GM23338 (cell line): Measurements from ENCODE around the gene RXRG. TPM values are rescaled to one million over a fixed set of nuclear protein-coding genes. Genes with fewer than 3 reads are reported as not detected.
A peak's percentile ranks its signal among the peaks of the same experiment; 100 is the strongest.

Source experiments
- ATAC-seq: fragments of 200-7000 bp; cut with Tn5 transposase; 3 replicates; pipeline ENCODE4 v1.9.1; 2020
- DNase-seq: peaks from one replicate; pipeline ENCODE4 v3.0.0-alpha.2; 2015; ENCODE audit warnings: low spot score
- H2AFZ ChIP-seq: fragments of 200-600 bp; sonication (generic); 2 replicates; pipeline ENCODE4 v1.8.0; 2016; ENCODE audit warnings: antibody characterized with exemption, mild to moderate bottlenecking, moderate library complexity
- H3F3A ChIP-seq: fragments of 200-600 bp; sonication (generic); replicated peaks from 2 replicates; pipeline ENCODE4 v1.8.0; 2017; ENCODE audit warnings: antibody characterized with exemption, mixed run types, low read depth
- H3K27ac ChIP-seq: fragments of 200-600 bp; sonication (generic); 2 replicates; pipeline ENCODE4 v1.6.1; 2016; ENCODE audit warnings: low read depth
- H3K27me3 ChIP-seq: fragments of 200-600 bp; sonication (generic); 2 replicates; pipeline ENCODE4 v1.8.0; 2016; ENCODE audit warnings: mild to moderate bottlenecking, mixed run types, moderate library complexity; ENCODE audit not compliant: insufficient read depth
- H3K36me3 ChIP-seq: fragments of 200-600 bp; sonication (generic); 2 replicates; pipeline ENCODE4 v1.8.0; 2016; ENCODE audit warnings: mild to moderate bottlenecking; ENCODE audit not compliant: insufficient read depth
- H3K4me1 ChIP-seq: fragments of 200-600 bp; sonication (generic); 2 replicates; pipeline ENCODE4 v1.8.0; 2016; ENCODE audit warnings: mild to moderate bottlenecking, moderate library complexity; ENCODE audit not compliant: insufficient read depth
- H3K4me2 ChIP-seq: fragments of 200-600 bp; sonication (generic); 2 replicates; pipeline ENCODE4 v1.7.1; 2017; ENCODE audit warnings: mixed run types
- H3K4me3 ChIP-seq: fragments of 200-600 bp; sonication (generic); 2 replicates; pipeline ENCODE4 v1.6.1; 2016; ENCODE audit warnings: mixed run types
- H3K79me2 ChIP-seq: fragments of 200-600 bp; sonication (generic); replicated peaks from 2 replicates; pipeline ENCODE4 v1.8.0; 2017; ENCODE audit warnings: mild to moderate bottlenecking; ENCODE audit not compliant: insufficient read depth
- H3K9me2 ChIP-seq: fragments of 200-600 bp; sonication (generic); 2 replicates; pipeline ENCODE4 v1.8.0; 2017; ENCODE audit not compliant: insufficient read depth
- H4K20me1 ChIP-seq: fragments of 200-600 bp; sonication (generic); replicated peaks from 2 replicates; pipeline ENCODE4 v1.8.0; 2017; ENCODE audit warnings: mild to moderate bottlenecking; ENCODE audit not compliant: insufficient read depth
- H3K27ac Mint-ChIP-seq: 2 replicates; pipeline ENCODE4 v1.8.0; 2020; ENCODE audit warnings: inconsistent platforms, mild to moderate bottlenecking, moderate library complexity, mixed read lengths
- H3K27me3 Mint-ChIP-seq: 3 replicates; pipeline ENCODE4 v1.8.0; 2022; ENCODE audit warnings: low read depth, mild to moderate bottlenecking, moderate library complexity, mixed read lengths, inconsistent platforms; ENCODE audit not compliant: insufficient read depth, poor library complexity
- H3K36me3 Mint-ChIP-seq: 3 replicates; pipeline ENCODE4 v1.8.0; 2021; ENCODE audit warnings: low read depth, mild to moderate bottlenecking, inconsistent platforms, moderate library complexity, mixed read lengths
- H3K4me1 Mint-ChIP-seq: 3 replicates; pipeline ENCODE4 v1.8.0; 2020; ENCODE audit warnings: mild to moderate bottlenecking, inconsistent platforms, mixed read lengths
- H3K4me3 Mint-ChIP-seq: 3 replicates; pipeline ENCODE4 v1.8.0; 2021; ENCODE audit warnings: moderate library complexity, mild to moderate bottlenecking, inconsistent platforms, mixed read lengths
- H3K9me3 Mint-ChIP-seq: 3 replicates; pipeline ENCODE4 v1.8.0; 2020; ENCODE audit warnings: moderate library complexity, mild to moderate bottlenecking, inconsistent platforms, mixed read lengths
- EZH2 ChIP-seq: fragments of 200-600 bp; sonication (generic); IDR thresholded peaks from one replicate; pipeline ENCODE4 v1.8.0; 2017; ENCODE audit warnings: antibody characterized with exemption, mild to moderate bottlenecking, low read depth; ENCODE audit not compliant: unreplicated experiment
- EZH2phosphoT487 ChIP-seq: fragments of 200-600 bp; sonication (generic); IDR thresholded peaks from one replicate; pipeline ENCODE4 v1.8.1; 2018; ENCODE audit warnings: antibody characterized with exemption; ENCODE audit not compliant: unreplicated experiment
- JUNB ChIP-seq: IDR thresholded peaks from one replicate; pipeline ENCODE4 v1.6.1; 2016; ENCODE audit warnings: antibody characterized with exemption; ENCODE audit not compliant: unreplicated experiment
- NANOG ChIP-seq: IDR thresholded peaks from 2 replicates; pipeline ENCODE4 v1.6.1; 2016; ENCODE audit warnings: antibody characterized with exemption, borderline replicate concordance
- POLR2AphosphoS5 ChIP-seq: IDR thresholded peaks from 2 replicates; pipeline ENCODE4 v1.6.1; 2016; ENCODE audit warnings: antibody characterized with exemption, low read depth
- REST ChIP-seq: IDR thresholded peaks from one replicate; pipeline ENCODE4 v1.6.1; 2018; ENCODE audit warnings: antibody characterized with exemption; ENCODE audit not compliant: unreplicated experiment
- STAT1 ChIP-seq: IDR thresholded peaks from one replicate; pipeline ENCODE4 v1.6.1; 2016; ENCODE audit warnings: antibody characterized with exemption; ENCODE audit not compliant: unreplicated experiment
- ZNF114 ChIP-seq: fragments of 250-450 bp; sonication (Bioruptor Pico); IDR thresholded peaks from 2 replicates; pipeline ENCODE4 v1.5.0; 2020; ENCODE audit warnings: mild to moderate bottlenecking, moderate library complexity
- ZNF331 ChIP-seq: fragments of 250-450 bp; sonication (Bioruptor Pico); IDR thresholded peaks from 2 replicates; pipeline ENCODE4 v1.5.0; 2020; ENCODE audit warnings: low read depth, mild to moderate bottlenecking, moderate library complexity
- polyA plus RNA-seq: library from polyadenylated mRNA; unstranded; fragments of >200 nt; fragmentation: Nextera tagmentation; extraction: Ambion mirVana; gene quantifications from 2 replicates; pipeline ENCODE4 v1.2.1, GENCODE V29; 2016
- total RNA-seq: library from RNA; depleted of rRNA; stranded (reverse); fragments of >200 nt; shearing (Covaris generic); gene quantifications from 2 replicates; pipeline ENCODE4 v1.2.3, GENCODE V29; 2014
- TF ChIP-seq, protein P1 (sequence below): fragments of 250-450 bp; sonication (Bioruptor Pico); IDR thresholded peaks from 2 replicates; pipeline ENCODE4 v1.5.0; 2020; ENCODE audit warnings: mild to moderate bottlenecking, moderate library complexity
- TF ChIP-seq, protein P2 (sequence below): IDR thresholded peaks from 2 replicates; pipeline ENCODE4 v1.6.1; 2016; ENCODE audit warnings: antibody characterized with exemption

The RXRG gene
- total and polyA plus RNA-seq, 2 experiments from 2014 or later: not detected

DNA sequence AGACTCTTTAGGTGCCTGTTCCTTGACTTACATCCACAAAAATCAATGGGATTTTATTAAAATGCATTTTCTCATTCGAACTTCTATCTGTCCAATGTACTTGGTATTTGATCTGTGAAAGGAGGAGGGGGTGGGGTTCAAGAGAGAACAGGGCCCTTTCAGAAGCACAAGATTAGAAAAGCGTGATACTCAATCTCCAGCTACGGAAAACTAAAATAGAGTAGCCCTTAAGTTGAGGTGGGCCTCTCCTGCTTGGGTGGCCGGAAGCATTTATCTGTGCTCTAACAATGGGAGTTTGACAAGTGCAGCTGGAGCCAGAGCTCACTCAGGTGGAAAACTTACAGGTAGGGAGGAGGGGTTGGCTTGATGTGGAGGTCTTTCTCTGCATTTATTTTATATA is 462 bp upstream of the RXRG start:
- peak overlapping the region; percentile 80 for H2AFZ ChIP-seq
- Mint-ChIP-seq H3K4me1 (peaks cover 3% of the 10 kb centered on the region; the same call in 1 of the 3 replicates), H3K4me3 (no peak overlapping the region), H3K27ac (no peak overlapping the region), H3K36me3 (no peaks in the 10 kb centered on the region), H3K27me3 (peaks cover 9% of the 10 kb centered on the region), H3K9me3 (no peaks in the 10 kb centered on the region)
- ATAC-seq (no peak; the same call in 2 of the 3 replicates), DNase-seq (peak; percentile 26)
- no peaks in the 10 kb centered on the region for H3K9me2 ChIP-seq
- H4K20me1 ChIP-seq: no peaks in the 10 kb centered on the region; the same call in 1 of the 2 replicates
- no peaks in the 10 kb centered on the region for H3K36me3 ChIP-seq
- peaks cover 87% of the 10 kb centered on the region for H3K27me3 ChIP-seq
- H3K4me3 ChIP-seq: peak overlapping the region; percentile 56
- peak overlapping the region; percentile 79 for H3K4me2 ChIP-seq
- H3F3A ChIP-seq: no peaks in the 10 kb centered on the region
- H3K4me1 ChIP-seq: peaks cover 28% of the 10 kb centered on the region
- TF ChIP-seq ZNF331: no peak
- TF ChIP-seq REST: no peak
- TF ChIP-seq, protein P1, sequence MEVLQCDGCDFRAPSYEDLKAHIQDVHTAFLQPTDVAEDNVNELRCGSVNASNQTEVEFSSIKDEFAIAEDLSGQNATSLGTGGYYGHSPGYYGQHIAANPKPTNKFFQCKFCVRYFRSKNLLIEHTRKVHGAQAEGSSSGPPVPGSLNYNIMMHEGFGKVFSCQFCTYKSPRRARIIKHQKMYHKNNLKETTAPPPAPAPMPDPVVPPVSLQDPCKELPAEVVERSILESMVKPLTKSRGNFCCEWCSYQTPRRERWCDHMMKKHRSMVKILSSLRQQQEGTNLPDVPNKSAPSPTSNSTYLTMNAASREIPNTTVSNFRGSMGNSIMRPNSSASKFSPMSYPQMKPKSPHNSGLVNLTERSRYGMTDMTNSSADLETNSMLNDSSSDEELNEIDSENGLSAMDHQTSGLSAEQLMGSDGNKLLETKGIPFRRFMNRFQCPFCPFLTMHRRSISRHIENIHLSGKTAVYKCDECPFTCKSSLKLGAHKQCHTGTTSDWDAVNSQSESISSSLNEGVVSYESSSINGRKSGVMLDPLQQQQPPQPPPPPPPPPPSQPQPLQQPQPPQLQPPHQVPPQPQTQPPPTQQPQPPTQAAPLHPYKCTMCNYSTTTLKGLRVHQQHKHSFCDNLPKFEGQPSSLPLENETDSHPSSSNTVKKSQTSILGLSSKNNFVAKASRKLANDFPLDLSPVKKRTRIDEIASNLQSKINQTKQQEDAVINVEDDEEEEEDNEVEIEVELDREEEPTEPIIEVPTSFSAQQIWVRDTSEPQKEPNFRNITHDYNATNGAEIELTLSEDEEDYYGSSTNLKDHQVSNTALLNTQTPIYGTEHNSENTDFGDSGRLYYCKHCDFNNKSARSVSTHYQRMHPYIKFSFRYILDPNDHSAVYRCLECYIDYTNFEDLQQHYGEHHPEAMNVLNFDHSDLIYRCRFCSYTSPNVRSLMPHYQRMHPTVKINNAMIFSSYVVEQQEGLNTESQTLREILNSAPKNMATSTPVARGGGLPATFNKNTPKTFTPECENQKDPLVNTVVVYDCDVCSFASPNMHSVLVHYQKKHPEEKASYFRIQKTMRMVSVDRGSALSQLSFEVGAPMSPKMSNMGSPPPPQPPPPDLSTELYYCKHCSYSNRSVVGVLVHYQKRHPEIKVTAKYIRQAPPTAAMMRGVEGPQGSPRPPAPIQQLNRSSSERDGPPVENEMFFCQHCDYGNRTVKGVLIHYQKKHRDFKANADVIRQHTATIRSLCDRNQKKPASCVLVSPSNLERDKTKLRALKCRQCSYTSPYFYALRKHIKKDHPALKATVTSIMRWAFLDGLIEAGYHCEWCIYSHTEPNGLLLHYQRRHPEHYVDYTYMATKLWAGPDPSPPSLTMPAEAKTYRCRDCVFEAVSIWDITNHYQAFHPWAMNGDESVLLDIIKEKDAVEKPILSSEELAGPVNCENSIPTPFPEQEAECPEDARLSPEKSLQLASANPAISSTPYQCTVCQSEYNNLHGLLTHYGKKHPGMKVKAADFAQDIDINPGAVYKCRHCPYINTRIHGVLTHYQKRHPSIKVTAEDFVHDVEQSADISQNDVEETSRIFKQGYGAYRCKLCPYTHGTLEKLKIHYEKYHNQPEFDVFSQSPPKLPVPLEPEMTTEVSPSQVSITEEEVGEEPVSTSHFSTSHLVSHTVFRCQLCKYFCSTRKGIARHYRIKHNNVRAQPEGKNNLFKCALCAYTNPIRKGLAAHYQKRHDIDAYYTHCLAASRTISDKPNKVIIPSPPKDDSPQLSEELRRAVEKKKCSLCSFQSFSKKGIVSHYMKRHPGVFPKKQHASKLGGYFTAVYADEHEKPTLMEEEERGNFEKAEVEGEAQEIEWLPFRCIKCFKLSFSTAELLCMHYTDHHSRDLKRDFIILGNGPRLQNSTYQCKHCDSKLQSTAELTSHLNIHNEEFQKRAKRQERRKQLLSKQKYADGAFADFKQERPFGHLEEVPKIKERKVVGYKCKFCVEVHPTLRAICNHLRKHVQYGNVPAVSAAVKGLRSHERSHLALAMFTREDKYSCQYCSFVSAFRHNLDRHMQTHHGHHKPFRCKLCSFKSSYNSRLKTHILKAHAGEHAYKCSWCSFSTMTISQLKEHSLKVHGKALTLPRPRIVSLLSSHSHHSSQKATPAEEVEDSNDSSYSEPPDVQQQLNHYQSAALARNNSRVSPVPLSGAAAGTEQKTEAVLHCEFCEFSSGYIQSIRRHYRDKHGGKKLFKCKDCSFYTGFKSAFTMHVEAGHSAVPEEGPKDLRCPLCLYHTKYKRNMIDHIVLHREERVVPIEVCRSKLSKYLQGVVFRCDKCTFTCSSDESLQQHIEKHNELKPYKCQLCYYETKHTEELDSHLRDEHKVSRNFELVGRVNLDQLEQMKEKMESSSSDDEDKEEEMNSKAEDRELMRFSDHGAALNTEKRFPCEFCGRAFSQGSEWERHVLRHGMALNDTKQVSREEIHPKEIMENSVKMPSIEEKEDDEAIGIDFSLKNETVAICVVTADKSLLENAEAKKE: no peak
- no peak for TF ChIP-seq POLR2AphosphoS5
- no peak for TF ChIP-seq EZH2phosphoT487
- no peak for TF ChIP-seq STAT1
- TF ChIP-seq ZNF114: no peak
- TF ChIP-seq, protein P2, sequence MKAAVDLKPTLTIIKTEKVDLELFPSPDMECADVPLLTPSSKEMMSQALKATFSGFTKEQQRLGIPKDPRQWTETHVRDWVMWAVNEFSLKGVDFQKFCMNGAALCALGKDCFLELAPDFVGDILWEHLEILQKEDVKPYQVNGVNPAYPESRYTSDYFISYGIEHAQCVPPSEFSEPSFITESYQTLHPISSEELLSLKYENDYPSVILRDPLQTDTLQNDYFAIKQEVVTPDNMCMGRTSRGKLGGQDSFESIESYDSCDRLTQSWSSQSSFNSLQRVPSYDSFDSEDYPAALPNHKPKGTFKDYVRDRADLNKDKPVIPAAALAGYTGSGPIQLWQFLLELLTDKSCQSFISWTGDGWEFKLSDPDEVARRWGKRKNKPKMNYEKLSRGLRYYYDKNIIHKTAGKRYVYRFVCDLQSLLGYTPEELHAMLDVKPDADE: no peak
- TF ChIP-seq JUNB: no peak
- no peak for TF ChIP-seq EZH2
- TF ChIP-seq NANOG: no peak
- no peak overlapping the region for H3K27ac ChIP-seq
- H3K79me2 ChIP-seq: no peaks in the 10 kb centered on the region
